IMR-90 (cell line): ENCODE measurements around the gene MRPL33. TPM values are rescaled to one million over a fixed set of nuclear protein-coding genes. Genes with fewer than 3 reads are reported as not detected.
A peak's percentile ranks its signal among the peaks of the same experiment; 100 is the strongest.

Source experiments
- ATAC-seq: fragments of 200-7000 bp; cut with Tn5 transposase; 2 replicates; pipeline ENCODE4 v1.9.1; 2020; ENCODE audit warnings: low read depth, mild to moderate bottlenecking, moderate library complexity
- BruUV-seq: library from RNA; stranded (reverse); fragments of 400-500 nt; replicated peaks from 2 replicates; lab custom pipeline; 2021; lab: Mats Ljungman, UMichigan
- CTCF ChIA-PET: fragments of 300-600 bp; formaldehyde crosslinking; extraction: SDS; loops from one replicate; lab custom pipeline; 2021; ENCODE audit warnings: antibody characterized with exemption; lab: Yijun Ruan, JAX
- POLR2A ChIA-PET: fragments of 300-600 bp; sonication (Branson Sonifier 250); formaldehyde crosslinking; loops from one replicate; lab custom pipeline; 2022; ENCODE audit warnings: antibody characterized with exemption; ENCODE audit not compliant: unreplicated experiment; lab: Charles Lee
- DNase-seq: peaks from one replicate; pipeline ENCODE4 v3.0.0; 2013
- H2AFZ ChIP-seq: replicated peaks from 2 replicates; pipeline ENCODE3; 2013; ENCODE audit warnings: low read length, mild to moderate bottlenecking; ENCODE audit not compliant: poor library complexity
- H2AK5ac ChIP-seq: 2 replicates; pipeline ENCODE4 v1.6.1; 2013; ENCODE audit warnings: low read depth, low read length, inconsistent platforms
- H2AK9ac ChIP-seq: replicated peaks from 2 replicates; pipeline ENCODE3; 2013; ENCODE audit warnings: mild to moderate bottlenecking, low read depth, low read length, moderate library complexity; ENCODE audit not compliant: poor library complexity
- H2BK120ac ChIP-seq: 2 replicates; pipeline ENCODE4 v1.6.1; 2013; ENCODE audit warnings: low read depth, low read length, inconsistent platforms
- H2BK15ac ChIP-seq: 3 replicates; pipeline ENCODE4 v1.6.1; 2013; ENCODE audit warnings: low read depth, low read length, inconsistent platforms
- H2BK20ac ChIP-seq: 2 replicates; pipeline ENCODE4 v1.6.1; 2013; ENCODE audit warnings: low read depth, mild to moderate bottlenecking, inconsistent platforms, low read length, moderate library complexity
- H2BK5ac ChIP-seq: 2 replicates; pipeline ENCODE4 v1.6.1; 2013; ENCODE audit warnings: mild to moderate bottlenecking, low read depth, low read length, inconsistent platforms; ENCODE audit not compliant: poor library complexity, severe bottlenecking
- H3K14ac ChIP-seq: replicated peaks from 2 replicates; pipeline ENCODE4 v1.6.1; 2013; ENCODE audit warnings: low read depth, low read length, inconsistent platforms
- H3K18ac ChIP-seq: 2 replicates; pipeline ENCODE4 v1.6.1; 2013; ENCODE audit warnings: low read depth, low read length, control low read depth
- H3K23ac ChIP-seq: 2 replicates; pipeline ENCODE4 v1.6.1; 2013; ENCODE audit warnings: low read depth, low read length, inconsistent platforms
- H3K27ac ChIP-seq: 2 replicates; pipeline ENCODE4 v1.5.1; 2013; ENCODE audit warnings: mild to moderate bottlenecking, control low read depth, low read length; ENCODE audit not compliant: insufficient read depth
- H3K27me3 ChIP-seq: 2 replicates; pipeline ENCODE4 v1.6.1; 2013; ENCODE audit warnings: low read length; ENCODE audit not compliant: control insufficient read depth, insufficient read depth
- H3K36me3 ChIP-seq: 2 replicates; pipeline ENCODE4 v1.6.1; 2013; ENCODE audit warnings: low read length, mixed read lengths; ENCODE audit not compliant: control insufficient read depth, insufficient read depth
- H3K4ac ChIP-seq: 2 replicates; pipeline ENCODE4 v1.6.1; 2013; ENCODE audit warnings: low read depth, low read length, inconsistent platforms
- H3K4me1 ChIP-seq: 2 replicates; pipeline ENCODE4 v1.6.1; 2013; ENCODE audit warnings: low read length, mixed read lengths; ENCODE audit not compliant: control insufficient read depth, insufficient read depth
- H3K4me2 ChIP-seq: 2 replicates; pipeline ENCODE4 v1.6.1; 2013; ENCODE audit warnings: low read depth, mild to moderate bottlenecking, control low read depth, low read length, moderate library complexity
- H3K4me3 ChIP-seq: 2 replicates; pipeline ENCODE4 v1.5.1; 2013; ENCODE audit warnings: low read depth, mild to moderate bottlenecking, control low read depth, low read length, moderate library complexity; ENCODE audit not compliant: insufficient read depth
- H3K56ac ChIP-seq: 2 replicates; pipeline ENCODE4 v1.6.1; 2013; ENCODE audit warnings: low read length, inconsistent platforms; ENCODE audit not compliant: insufficient read depth; ENCODE audit errors: extremely low read depth
- H3K79me1 ChIP-seq, 2 experiments: 2 replicates each; pipeline ENCODE4 v1.6.1; 2013; ENCODE audit warnings: low read length in 2 of 2, inconsistent platforms in 1 of 2, low read depth in 1 of 2
- H3K9ac ChIP-seq: 2 replicates; pipeline ENCODE4 v1.6.1; 2013; ENCODE audit warnings: low read depth, low read length, control low read depth
- H3K9me1 ChIP-seq: 2 replicates; pipeline ENCODE4 v1.6.1; 2013; ENCODE audit warnings: low read length, inconsistent platforms; ENCODE audit not compliant: insufficient read depth
- H3K9me3 ChIP-seq: 2 replicates; pipeline ENCODE4 v1.6.1; 2013; ENCODE audit warnings: low read length; ENCODE audit not compliant: control insufficient read depth, insufficient read depth
- H4K20me1 ChIP-seq: 2 replicates; pipeline ENCODE4 v1.6.1; 2013; ENCODE audit warnings: low read length, inconsistent platforms; ENCODE audit not compliant: insufficient read depth
- H4K5ac ChIP-seq: 2 replicates; pipeline ENCODE4 v1.6.1; 2013; ENCODE audit warnings: mild to moderate bottlenecking, low read depth, low read length, control low read depth
- H4K8ac ChIP-seq, 2 experiments: 2 replicates each; pipeline ENCODE4 v1.6.1; 2013; ENCODE audit warnings: low read depth in 2 of 2, low read length in 2 of 2, control low read depth in 1 of 2, inconsistent platforms in 1 of 2
- H4K91ac ChIP-seq: 2 replicates; pipeline ENCODE4 v1.6.1; 2013; ENCODE audit warnings: low read depth, low read length, inconsistent platforms; ENCODE audit not compliant: insufficient read depth
- CTCF ChIP-seq: conservative IDR thresholded peaks from 2 replicates; pipeline ENCODE4 v1.5.1; 2012; ENCODE audit warnings: mild to moderate bottlenecking, low read depth, low read length, improper control_type of control experiment
- MAFK ChIP-seq: IDR thresholded peaks from 2 replicates; pipeline ENCODE4 v1.6.1; 2012; ENCODE audit warnings: low read depth, low read length, improper control_type of control experiment
- RAD21 ChIP-seq: IDR thresholded peaks from 2 replicates; pipeline ENCODE4 v1.6.1; 2012; ENCODE audit warnings: low read length, improper control_type of control experiment
- WGBS, 2 experiments: methylation state at CpG; one replicate each; pipeline versions ENCODE4 v1.1.5 to v1.1.7; 2013; ENCODE audit warnings: missing lambda C conversion rate in 2 of 2; ENCODE audit not compliant: insufficient read length in 1 of 2; ENCODE audit errors: extremely low coverage in 2 of 2; 5-methylcytosine and 5-hydroxymethylcytosine counted together
- dilution Hi-C: fragments of 300-500 bp; cut with HindIII; formaldehyde crosslinking; loops from one replicate; pipeline ENCODE4 v1.14.3; 2018; ENCODE audit warnings: low sequenced_read_pairs; ENCODE audit not compliant: unreplicated experiment
- in situ Hi-C: fragments of 300-500 bp; cut with MboI; formaldehyde crosslinking; loops from 3 replicates; pipeline ENCODE4 v1.14.3; 2019; ENCODE audit warnings: low sequenced_read_pairs, inconsistent platforms, mixed read lengths
- intact Hi-C: fragments of 100-400 bp; cut with micrococcal nuclease; formaldehyde crosslinking; loops from 2 replicates; pipeline ENCODE4 v1.10.0; 2022
- polyA plus RNA-seq, 3 experiments: library from polyadenylated mRNA; depleted of rRNA; stranded (reverse); fragments of >200 nt; gene quantifications; 2 replicates each; pipeline ENCODE4 v1.2.3, GENCODE V29; 2012; ENCODE audit warnings: low replicate concordance in 1 of 3
- total RNA-seq: library from RNA; depleted of rRNA; stranded (reverse); fragments of >200 nt; gene quantifications from 2 replicates; pipeline ENCODE4 v1.2.3, GENCODE V29; 2012

Gene MRPL33
- total and polyA plus RNA-seq, 2 of the 4 experiments (the other 2 are of a cell fraction): 13.3 to 101 TPM

- no peaks in the 10 kb centered on the region for H3K9me3 ChIP-seq
- BruUV-seq: no TSS peak
- no peak overlapping the region for H2AFZ ChIP-seq
- ChIA-PET CTCF (no interaction called here), POLR2A (no interaction called here)
- intact Hi-C loops: loop anchor here (10.0 kb wide), 1 partner anchor 469 kb away; no protein-coding TSS in a partner anchor
- H2BK20ac ChIP-seq: peak overlapping the region; percentile 65; the same call in 1 of the 2 replicates
- H3K36me3 ChIP-seq: no peaks in the 10 kb centered on the region
- H2BK5ac ChIP-seq: no peak overlapping the region
- dilution Hi-C loops: no loop called here
- H2AK9ac ChIP-seq: no peak overlapping the region
- H3K4me3 ChIP-seq: no peak overlapping the region
- no peak for ATAC-seq
- WGBS, 2 experiments: no CpG with 5 or more reads among the region's 3 CpGs
- H3K9me1 ChIP-seq: no peaks in the 10 kb centered on the region
- peak overlapping the region; percentile 31 for H4K91ac ChIP-seq
- in situ Hi-C loops: loop anchor here (5.0 kb wide), 1 partner anchor 641 kb away; no protein-coding TSS in a partner anchor
- H4K5ac ChIP-seq: no peak overlapping the region; the same call in 1 of the 2 replicates
- H2BK120ac ChIP-seq: peak overlapping the region; percentile 58
- peak overlapping the region; percentile 42; the same call in 1 of the 2 replicates for H3K18ac ChIP-seq
- no peaks in the 10 kb centered on the region for H3K27me3 ChIP-seq
- no peak overlapping the region; the same call in 1 of the 2 replicates for H3K14ac ChIP-seq
- H3K4me2 ChIP-seq: no peak overlapping the region
- peak overlapping the region; percentile 48; the same call in 1 of the 2 replicates for H3K4ac ChIP-seq
- no peak overlapping the region for H3K56ac ChIP-seq
- peak overlapping the region; percentile 75 for H2AK5ac ChIP-seq
- peaks cover 8% of the 10 kb centered on the region for H3K4me1 ChIP-seq
- no peak overlapping the region for H3K9ac ChIP-seq
- H2BK15ac ChIP-seq: peak overlapping the region; percentile 54; the same call in 2 of the 3 replicates
- no peak for TF ChIP-seq CTCF
- no peak for TF ChIP-seq MAFK
- no peak for TF ChIP-seq RAD21
- no peak for DNase-seq
- no peak overlapping the region for H3K23ac ChIP-seq
- H3K79me1 ChIP-seq: no peaks in the 10 kb centered on the region
- no peak overlapping the region for H3K27ac ChIP-seq
- H4K20me1 ChIP-seq: no peaks in the 10 kb centered on the region
- H4K8ac ChIP-seq: no peak overlapping the region; a peak in 1 of 4 replicates
These were observed 15.4 kb upstream of the MRPL33 start for GRCh38 chr2:27756091-27756490.
